Liver (tissue), 9 donors: ENCODE data around the gene MTHFS. TPM values are rescaled to one million over a fixed set of nuclear protein-coding genes. Genes with fewer than 3 reads are reported as not detected.
"Not testable (repeated sequence)": the region's sequence is repeated elsewhere in the genome, so short reads cannot be mapped to it uniquely, and the experiment has no call there.

ENCODE experiments used
- DNase-seq: peaks from one replicate; pipeline ENCODE4 v3.0.0-alpha.2; 2017; ENCODE audit warnings: low spot score
- H3K27ac ChIP-seq, 2 donors: one replicate each; pipeline ENCODE4 v1.7.0; 2013; ENCODE audit warnings: inconsistent platforms in 2 of 2, low read length in 2 of 2, control low read depth in 1 of 2, low read depth in 1 of 2, mild to moderate bottlenecking in 1 of 2
- H3K27me3 ChIP-seq, 4 donors: one replicate each; pipeline versions ENCODE4 v1.6.1 to v1.7.0; 2013; ENCODE audit warnings: low read length in 3 of 4, inconsistent platforms in 1 of 4, mild to moderate bottlenecking in 1 of 4, moderate library complexity in 1 of 4; ENCODE audit not compliant: control insufficient read depth in 4 of 4, insufficient read depth in 4 of 4
- H3K36me3 ChIP-seq, 4 donors: one replicate each; pipeline versions ENCODE4 v1.6.1 to v1.7.0; 2013; ENCODE audit warnings: low read length in 3 of 4, mild to moderate bottlenecking in 3 of 4, low read depth in 1 of 4, moderate library complexity in 1 of 4; ENCODE audit not compliant: control insufficient read depth in 4 of 4, insufficient read depth in 3 of 4
- H3K4me1 ChIP-seq, 4 donors: one replicate each; pipeline versions ENCODE4 v1.6.1 to v1.7.0; 2013; ENCODE audit warnings: low read length in 3 of 4, mild to moderate bottlenecking in 3 of 4, moderate library complexity in 1 of 4; ENCODE audit not compliant: control insufficient read depth in 4 of 4, insufficient read depth in 4 of 4
- H3K4me3 ChIP-seq, 3 donors: one replicate each; pipeline versions ENCODE4 v1.6.1 to v1.7.0; 2013; ENCODE audit warnings: low read length in 3 of 3, control low read depth in 1 of 3, low read depth in 1 of 3, mild to moderate bottlenecking in 1 of 3
- H3K9ac ChIP-seq, 2 donors: one replicate each; pipeline ENCODE4 v1.7.0; 2013; ENCODE audit warnings: low read length in 2 of 2, mild to moderate bottlenecking in 2 of 2, moderate library complexity in 2 of 2, control low read depth in 1 of 2, low read depth in 1 of 2
- H3K9me3 ChIP-seq, 4 donors: one replicate each; pipeline versions ENCODE4 v1.6.1 to v1.7.0; 2013; ENCODE audit warnings: low read length in 3 of 4; ENCODE audit not compliant: control insufficient read depth in 4 of 4
- ATF3 ChIP-seq: IDR thresholded peaks from 2 replicates; pipeline ENCODE4 v1.6.1; 2016; ENCODE audit warnings: antibody characterized with exemption
- CTCF ChIP-seq: fragments of 150-350 bp; IDR thresholded peaks from 2 replicates; pipeline ENCODE4 v1.5.1; 2017; ENCODE audit warnings: improper control_type of control experiment, low read depth, low read length; ENCODE audit not compliant: missing input control
- EGR1 ChIP-seq, 2 donors: IDR thresholded peaks; 2 replicates each; pipeline ENCODE4 v1.6.1; 2016 to 2018; ENCODE audit warnings: antibody characterized with exemption in 2 of 2, low read depth in 2 of 2
- FOXA2 ChIP-seq: IDR thresholded peaks from 2 replicates; pipeline ENCODE4 v1.6.1; 2016; ENCODE audit warnings: antibody characterized with exemption
- GABPA ChIP-seq, 2 donors: IDR thresholded peaks in 1 of 2; conservative IDR thresholded peaks in 1 of 2; 2 replicates each; pipeline ENCODE4 v1.6.1; 2016; ENCODE audit warnings: antibody characterized with exemption in 2 of 2, mild to moderate bottlenecking in 1 of 2, moderate library complexity in 1 of 2
- HNF4A ChIP-seq, 2 donors: conservative IDR thresholded peaks; 2 replicates each; pipeline ENCODE4 v1.6.1; 2016; ENCODE audit warnings: antibody characterized with exemption in 2 of 2, mild to moderate bottlenecking in 2 of 2
- HNF4G ChIP-seq: IDR thresholded peaks from 2 replicates; pipeline ENCODE4 v1.6.1; 2016; ENCODE audit warnings: antibody characterized with exemption
- JUND ChIP-seq, 2 donors: IDR thresholded peaks; 2 replicates each; pipeline ENCODE4 v1.6.1; 2016; ENCODE audit warnings: antibody characterized with exemption in 2 of 2
- MAX ChIP-seq: IDR thresholded peaks from 2 replicates; pipeline ENCODE4 v1.6.1; 2016; ENCODE audit warnings: antibody characterized with exemption
- NR2F2 ChIP-seq: IDR thresholded peaks from 2 replicates; pipeline ENCODE4 v1.6.1; 2016; ENCODE audit warnings: antibody characterized with exemption
- REST ChIP-seq: IDR thresholded peaks from 2 replicates; pipeline ENCODE4 v1.6.1; 2016; ENCODE audit warnings: antibody characterized with exemption, mild to moderate bottlenecking
- RXRA ChIP-seq, 2 donors: IDR thresholded peaks; 2 replicates each; pipeline ENCODE4 v1.6.1; 2017 to 2018; ENCODE audit warnings: antibody characterized with exemption in 2 of 2, mild to moderate bottlenecking in 1 of 2
- SP1 ChIP-seq: IDR thresholded peaks from 2 replicates; pipeline ENCODE4 v1.6.1; 2018; ENCODE audit warnings: antibody characterized with exemption, mild to moderate bottlenecking
- TAF1 ChIP-seq: conservative IDR thresholded peaks from 2 replicates; pipeline ENCODE4 v1.6.1; 2016; ENCODE audit warnings: antibody characterized with exemption, mild to moderate bottlenecking
- YY1 ChIP-seq: IDR thresholded peaks from 2 replicates; pipeline ENCODE4 v1.6.1; 2016; ENCODE audit warnings: antibody characterized with exemption, mild to moderate bottlenecking
- ZBTB33 ChIP-seq: IDR thresholded peaks from 2 replicates; pipeline ENCODE4 v1.6.1; 2016; ENCODE audit warnings: antibody characterized with exemption
- WGBS: extraction: QIAGEN DNeasy Blood & Tissue Kit; methylation state at CpG from one replicate; pipeline ENCODE4 v1.1.7; 2013; 5-methylcytosine and 5-hydroxymethylcytosine counted together
- polyA plus RNA-seq, 2 donors: library from polyadenylated mRNA; stranded (reverse) in 1 of 2; unstranded in 1 of 2; fragments of 200-250 nt in 1 of 2; fragments of >200 nt in 1 of 2; fragmentation: Nextera tagmentation in 1 of 2; extraction: Ambion mirVana in 1 of 2; gene quantifications; one replicate each; pipeline versions ENCODE4 v1.2.1 to v1.2.3, GENCODE V29; 2013 to 2015
- total RNA-seq, 2 donors: library from RNA; depleted of rRNA; stranded (reverse); fragments of >200 nt; gene quantifications; one replicate each; pipeline ENCODE4 v1.2.3, GENCODE V29; 2014
- donor health status: healthy.
- donor health status: healthy.
- donor health status: healthy.
- donor health status: healthy.
- donor health status: healthy.

MTHFS gene
- total and polyA plus RNA-seq, 4 donors: 40.9 to 338 (median 157) TPM

- H3K27me3 ChIP-seq, H3K9me3 ChIP-seq, H3K4me3 ChIP-seq, H3K9ac ChIP-seq, H3K27ac ChIP-seq, H3K36me3 ChIP-seq, H3K4me1 ChIP-seq, DNase-seq: not testable (repeated sequence)
- 91% methylated on average over 4 of the region's 4 CpGs for WGBS
Measured at GRCh38 chr15:79909556-79910335, 12.9 kb upstream of the MTHFS start.

- Histone ChIP-seq H3K9me3 (no peaks in the 10 kb centered on the region), H3K27me3 (no peaks in the 10 kb centered on the region), H3K4me3 (no peak overlapping the region), H3K9ac (no peak overlapping the region), H3K27ac (no peak overlapping the region), H3K36me3 (peaks cover 0 to 2% (median 0%) of the 10 kb centered on the region in 4 donors), H3K4me1 (peaks cover 0 to 4% (median 1%) of the 10 kb centered on the region in 4 donors)
- DNase-seq: no peak
- TF ChIP-seq REST (no peak), TAF1 (no peak)
- 91% methylated on average over 4 of the region's 4 CpGs for WGBS
Measured at GRCh38 chr15:79904271-79904670, 7.5 kb upstream of the MTHFS start.

GRCh38 chr15:79903626-79904025, 6.8 kb upstream of the MTHFS start:
- no peaks in the 10 kb centered on the region for H3K27me3 ChIP-seq
- peaks cover 0 to 6% (median 1%) of the 10 kb centered on the region in 4 donors for H3K4me1 ChIP-seq
- DNase-seq: no peak
- H3K9ac ChIP-seq: no peak overlapping the region
- H3K4me3 ChIP-seq: no peak overlapping the region
- peaks cover 0 to 2% (median 0%) of the 10 kb centered on the region in 4 donors for H3K36me3 ChIP-seq
- H3K9me3 ChIP-seq: no peaks in the 10 kb centered on the region
- WGBS: 98% methylated on average over 1 of the region's 1 CpG
- no peak overlapping the region for H3K27ac ChIP-seq
- TF ChIP-seq SP1: no peak
- no peak for TF ChIP-seq ZBTB33
- TF ChIP-seq HNF4G: no peak
- TF ChIP-seq TAF1: no peak
- TF ChIP-seq HNF4A (conservative IDR thresholded peaks at IDR 0.05): no peak
- no peak for TF ChIP-seq EGR1 (IDR thresholded peaks at IDR 0.05; ENCODE audit: low read depth in 2 of 2)
- no peak for TF ChIP-seq CTCF
- TF ChIP-seq YY1: no peak
- no peak for TF ChIP-seq RXRA (IDR thresholded peaks at IDR 0.05)
- TF ChIP-seq GABPA (IDR thresholded peaks at IDR 0.05 in 1 of 2, conservative IDR thresholded peaks at IDR 0.05 in 1 of 2): no peak
- no peak for TF ChIP-seq JUND (IDR thresholded peaks at IDR 0.05)
- TF ChIP-seq ATF3: no peak
- TF ChIP-seq REST: no peak
- TF ChIP-seq MAX: no peak
- TF ChIP-seq FOXA2: no peak
- TF ChIP-seq NR2F2: no peak
